Caco-2 (cell line): ENCODE results near the gene UQCRHL. TPM values are rescaled to one million over a fixed set of nuclear protein-coding genes. Genes with fewer than 3 reads are reported as not detected.

ENCODE experiments used
- BruUV-seq: library from RNA; stranded (reverse); fragments of 400-500 nt; replicated peaks from 2 replicates; lab custom pipeline; 2021; lab: Mats Ljungman, UMichigan
- CTCF ChIA-PET: fragments of 300-600 bp; sonication (Branson Sonifier 250); formaldehyde crosslinking; loops from one replicate; lab custom pipeline; 2022; ENCODE audit warnings: antibody characterized with exemption; lab: Charles Lee
- POLR2A ChIA-PET: fragments of 300-600 bp; sonication (Branson Sonifier 250); formaldehyde crosslinking; loops from one replicate; lab custom pipeline; 2022; ENCODE audit warnings: antibody characterized with exemption; lab: Charles Lee
- DNase-seq, 2 experiments: peaks; one replicate each; pipeline versions ENCODE4 v3.0.0 to v3.0.0-alpha.2; 2020 to 2022
- H3K27me3 ChIP-seq: replicated peaks from 2 replicates; pipeline ENCODE4 v1.6.0; 2011; ENCODE audit warnings: low read length; ENCODE audit not compliant: control insufficient read depth, insufficient read depth
- H3K36me3 ChIP-seq: 2 replicates; pipeline ENCODE4 v1.5.1; 2011; ENCODE audit warnings: low read length; ENCODE audit not compliant: control insufficient read depth, insufficient read depth
- H3K4me1 ChIP-seq: fragments of 250-450 bp; sonication (Bioruptor Pico); 2 replicates; pipeline ENCODE4 v1.5.1; 2020; ENCODE audit warnings: mild to moderate bottlenecking
- H3K4me3 ChIP-seq: 2 replicates; pipeline ENCODE4 v1.5.1; 2011; ENCODE audit warnings: low read depth, mild to moderate bottlenecking, control low read depth, low read length
- H3K9me3 ChIP-seq: fragments of 250-450 bp; sonication (Bioruptor Pico); 2 replicates; pipeline ENCODE4 v1.5.1; 2020; ENCODE audit warnings: mild to moderate bottlenecking, moderate library complexity
- H3K27ac Mint-ChIP-seq: one replicate; pipeline ENCODE4 v1.8.0; 2022; ENCODE audit warnings: mixed read lengths; ENCODE audit not compliant: unreplicated experiment
- H3K27me3 Mint-ChIP-seq: one replicate; pipeline ENCODE4 v1.8.0; 2022; ENCODE audit warnings: mixed read lengths; ENCODE audit not compliant: insufficient read depth, unreplicated experiment
- H3K36me3 Mint-ChIP-seq: one replicate; pipeline ENCODE4 v1.8.0; 2022; ENCODE audit warnings: mild to moderate bottlenecking, mixed read lengths; ENCODE audit not compliant: insufficient read depth, unreplicated experiment
- H3K4me1 Mint-ChIP-seq: one replicate; pipeline ENCODE4 v1.8.0; 2022; ENCODE audit warnings: low read depth, mixed read lengths; ENCODE audit not compliant: unreplicated experiment
- H3K4me3 Mint-ChIP-seq: one replicate; pipeline ENCODE4 v1.8.0; 2022; ENCODE audit warnings: mild to moderate bottlenecking, moderate library complexity, mixed read lengths; ENCODE audit not compliant: unreplicated experiment
- H3K9me3 Mint-ChIP-seq: one replicate; pipeline ENCODE4 v1.8.0; 2022; ENCODE audit warnings: mixed read lengths; ENCODE audit not compliant: unreplicated experiment
- CTCF ChIP-seq, 2 experiments: fragments of 200-600 bp in 1 of 2; IDR thresholded peaks; 1 replicate in 1 of 2; 2 replicates in 1 of 2; pipeline versions ENCODE4 v1.5.1 to v1.8.0; 2011 to 2022; ENCODE audit warnings: antibody characterized with exemption in 1 of 2, control low read depth in 1 of 2, inconsistent platforms in 1 of 2, low read depth in 1 of 2, low read length in 1 of 2, mild to moderate bottlenecking in 1 of 2, moderate library complexity in 1 of 2; ENCODE audit not compliant: insufficient read depth in 1 of 2, severe bottlenecking in 1 of 2, unreplicated experiment in 1 of 2
- intact Hi-C: fragments of 100-400 bp; cut with micrococcal nuclease; formaldehyde crosslinking; loops from one replicate; pipeline ENCODE4 v1.10.0; 2022; ENCODE audit not compliant: unreplicated experiment
- total RNA-seq: library from RNA; stranded (reverse); gene quantifications from 2 replicates; pipeline ENCODE4 v1.2.3, GENCODE V29; 2022

UQCRHL gene
- total RNA-seq, 1 experiment from 2014 or later = 1.8 TPM

- Histone ChIP-seq H3K36me3 (no peaks in the 10 kb centered on the region), H3K4me1 (no peaks in the 10 kb centered on the region), H3K9me3 (no peaks in the 10 kb centered on the region), H3K4me3 (no peak overlapping the region), H3K27me3 (no peaks in the 10 kb centered on the region)
- Mint-ChIP-seq H3K36me3 (no peaks in the 10 kb centered on the region), H3K4me1 (peaks cover 8% of the 10 kb centered on the region), H3K27ac (no peak overlapping the region), H3K4me3 (no peak overlapping the region), H3K9me3 (no peaks in the 10 kb centered on the region), H3K27me3 (no peaks in the 10 kb centered on the region)
- intact Hi-C loops = no loop called here
- DNase-seq = no peak
- BruUV-seq = no TSS peak
- ChIA-PET CTCF (no interaction called here), POLR2A (no interaction called here)
- no peak for TF ChIP-seq CTCF (IDR thresholded peaks at IDR 0.05; ENCODE audit: insufficient read depth in 1 of 2, low read depth in 1 of 2, low read length in 1 of 2, severe bottlenecking in 1 of 2, unreplicated experiment in 1 of 2)
These were observed 19.5 kb upstream of the UQCRHL start for GRCh38 chr1:15826810-15827507.

- Mint-ChIP-seq H3K4me3 (no peak overlapping the region), H3K9me3 (no peaks in the 10 kb centered on the region), H3K27me3 (no peaks in the 10 kb centered on the region), H3K4me1 (peaks cover 8% of the 10 kb centered on the region), H3K27ac (no peak overlapping the region), H3K36me3 (peaks cover under 1% of the 10 kb centered on the region)
- BruUV-seq = no TSS peak
- ChIA-PET POLR2A (no interaction called here), CTCF (no interaction called here)
- intact Hi-C loops = no loop called here
- Histone ChIP-seq H3K4me3 (no peak overlapping the region), H3K4me1 (no peaks in the 10 kb centered on the region), H3K9me3 (no peaks in the 10 kb centered on the region), H3K36me3 (no peaks in the 10 kb centered on the region), H3K27me3 (no peaks in the 10 kb centered on the region)
- DNase-seq = no peak
- no peak for TF ChIP-seq CTCF (IDR thresholded peaks at IDR 0.05; ENCODE audit: insufficient read depth in 1 of 2, low read depth in 1 of 2, low read length in 1 of 2, severe bottlenecking in 1 of 2, unreplicated experiment in 1 of 2)
These were observed 18.4 kb upstream of the UQCRHL start for GRCh38 chr1:15825800-15826199.

GRCh38 chr1:15820478-15820877 is 13.0 kb upstream of the UQCRHL start:
- no peaks in the 10 kb centered on the region for H3K9me3 ChIP-seq
- no peak overlapping the region for H3K4me3 Mint-ChIP-seq
- H3K9me3 Mint-ChIP-seq = no peaks in the 10 kb centered on the region
- H3K27ac Mint-ChIP-seq = no peak overlapping the region
- DNase-seq = no peak
- intact Hi-C loops = no loop called here
- no peaks in the 10 kb centered on the region for H3K4me1 ChIP-seq
- BruUV-seq = no TSS peak
- TF ChIP-seq CTCF (IDR thresholded peaks at IDR 0.05; ENCODE audit: insufficient read depth in 1 of 2, low read depth in 1 of 2, low read length in 1 of 2, severe bottlenecking in 1 of 2, unreplicated experiment in 1 of 2) = no peak
- no peaks in the 10 kb centered on the region for H3K36me3 ChIP-seq
- no peaks in the 10 kb centered on the region for H3K27me3 ChIP-seq
- H3K4me1 Mint-ChIP-seq = no peaks in the 10 kb centered on the region
- H3K27me3 Mint-ChIP-seq = no peaks in the 10 kb centered on the region
- H3K36me3 Mint-ChIP-seq = peaks cover 6% of the 10 kb centered on the region
- CTCF ChIA-PET = no interaction called here
- H3K4me3 ChIP-seq = no peak overlapping the region
- POLR2A ChIA-PET = no interaction called here
